ENCODE data around the gene KASH5. TPM values are rescaled to one million over a fixed set of nuclear protein-coding genes. Genes with fewer than 3 reads are reported as not detected.

The KASH5 gene
- total and polyA plus RNA-seq, 2 of the 8 experiments (the other 6 are each of a cell fraction or from before 2014, with no cell fraction given) = 0.05 to 0.19 TPM

DNA sequence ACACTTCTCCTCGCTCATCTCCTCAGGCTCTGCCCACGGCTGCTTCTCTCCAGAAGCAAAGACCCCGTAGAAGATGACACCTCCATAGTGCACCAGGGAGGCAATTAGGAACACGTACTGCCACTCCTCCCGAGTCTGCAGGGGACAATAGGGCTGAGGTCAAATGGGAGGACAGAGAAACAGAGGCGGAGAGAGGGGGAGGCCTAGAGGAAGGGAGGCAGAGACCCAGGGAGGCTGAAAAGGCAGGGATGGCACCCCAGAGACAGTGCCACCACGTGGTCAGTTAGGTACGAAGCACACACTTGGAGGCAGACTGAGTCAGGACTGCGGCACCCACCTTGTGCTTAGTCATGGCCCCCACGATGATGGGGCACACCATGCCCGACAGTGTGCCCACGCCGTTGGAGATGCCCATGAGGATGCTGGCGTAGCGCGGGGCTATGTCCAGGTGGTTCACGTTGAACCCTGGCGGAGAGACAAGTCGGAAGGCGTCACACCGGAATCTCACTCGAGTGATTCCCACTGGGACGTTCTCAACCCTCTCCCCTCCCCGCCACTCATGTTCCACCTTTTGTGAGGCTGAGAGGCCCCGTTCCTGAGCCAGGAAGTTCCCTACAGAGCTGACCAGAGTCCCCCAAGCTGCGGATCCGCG, 42.8 kb downstream of the KASH5 start (continued):
- TF ChIP-seq, protein P1, sequence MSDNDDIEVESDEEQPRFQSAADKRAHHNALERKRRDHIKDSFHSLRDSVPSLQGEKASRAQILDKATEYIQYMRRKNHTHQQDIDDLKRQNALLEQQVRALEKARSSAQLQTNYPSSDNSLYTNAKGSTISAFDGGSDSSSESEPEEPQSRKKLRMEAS (IDR thresholded peaks at IDR 0.05) = peak; percentile 95
